Omental fat pad (tissue), 4 donors: ENCODE data around the gene PLA2G4A. TPM values are rescaled to one million over a fixed set of nuclear protein-coding genes. Genes with fewer than 3 reads are reported as not detected.

Experiments
- ATAC-seq: fragments of 150-250 bp; one replicate; pipeline ENCODE4 v1.9.1; 2016; ENCODE audit warnings: mild to moderate bottlenecking, moderate library complexity; ENCODE audit not compliant: low FRiP score
- DNase-seq: peaks from one replicate; pipeline ENCODE4 v3.0.0-alpha.2; 2019; ENCODE audit warnings: low spot score
- total RNA-seq, 4 donors: library from RNA; depleted of rRNA; stranded (reverse); fragments of >200 nt; gene quantifications; one replicate each; pipeline ENCODE4 v1.1.0, GENCODE V29; 2016
- TF ChIP-seq, protein P1 (sequence below), 3 donors: fragments of 450-650 bp; IDR thresholded peaks; one replicate each; pipeline ENCODE4 v1.5.1; 2016 to 2017; ENCODE audit warnings: antibody characterized with exemption in 3 of 3, mild to moderate bottlenecking in 3 of 3, moderate library complexity in 2 of 3

The PLA2G4A gene
- 10 to 100 TPM in 3 of 4 donors, 1 to 10 TPM in 1; 8.8 to 26.8 (median 12.4) TPM for total RNA-seq

DNA sequence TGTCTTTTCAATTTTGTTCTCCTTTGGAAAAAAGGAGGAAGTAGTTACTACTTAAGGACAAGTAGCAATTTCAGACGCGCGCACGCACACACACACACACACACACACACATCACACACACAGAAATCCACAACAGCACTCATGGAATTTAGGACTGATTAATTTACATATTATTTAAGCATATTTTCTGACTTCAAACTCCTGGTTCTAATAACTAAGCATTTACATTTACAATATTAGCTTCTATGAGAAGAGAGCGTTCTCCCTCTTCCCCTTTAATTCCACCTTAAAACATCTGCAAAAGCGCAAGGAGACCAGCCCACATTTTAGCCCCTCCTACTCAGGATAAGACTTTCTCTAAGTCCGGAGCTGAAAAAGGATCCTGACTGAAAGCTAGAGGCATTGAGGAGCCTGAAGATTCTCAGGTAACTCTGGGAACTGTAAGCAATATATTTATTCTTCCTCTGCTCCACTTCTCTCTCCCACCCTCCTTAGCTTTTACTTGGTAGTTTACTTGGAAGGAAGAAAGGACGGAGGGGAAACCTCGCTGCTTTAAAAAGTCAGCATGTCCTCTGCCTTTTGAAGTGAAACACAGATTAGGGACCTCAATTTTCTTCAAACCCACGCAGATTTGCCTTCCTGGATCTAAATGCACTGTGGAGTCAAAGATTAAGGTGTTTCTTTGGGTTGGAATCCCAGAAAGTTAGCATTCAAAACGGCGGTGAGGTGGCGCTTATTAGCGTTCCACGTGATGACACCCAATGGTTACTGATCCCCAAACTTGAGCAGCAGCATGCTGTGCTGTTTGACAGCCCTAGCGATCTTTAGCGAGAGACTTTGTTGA, at the start of gene PLA2G4A:
Gene PLA2G4A (plus strand): TSS at position 339 of the 844 bp plus-strand sequence. CDS start 25,406 bp downstream, outside the sequence.
- DNase-seq (no peak), ATAC-seq (peak; percentile 96)
- TF ChIP-seq, protein P1, sequence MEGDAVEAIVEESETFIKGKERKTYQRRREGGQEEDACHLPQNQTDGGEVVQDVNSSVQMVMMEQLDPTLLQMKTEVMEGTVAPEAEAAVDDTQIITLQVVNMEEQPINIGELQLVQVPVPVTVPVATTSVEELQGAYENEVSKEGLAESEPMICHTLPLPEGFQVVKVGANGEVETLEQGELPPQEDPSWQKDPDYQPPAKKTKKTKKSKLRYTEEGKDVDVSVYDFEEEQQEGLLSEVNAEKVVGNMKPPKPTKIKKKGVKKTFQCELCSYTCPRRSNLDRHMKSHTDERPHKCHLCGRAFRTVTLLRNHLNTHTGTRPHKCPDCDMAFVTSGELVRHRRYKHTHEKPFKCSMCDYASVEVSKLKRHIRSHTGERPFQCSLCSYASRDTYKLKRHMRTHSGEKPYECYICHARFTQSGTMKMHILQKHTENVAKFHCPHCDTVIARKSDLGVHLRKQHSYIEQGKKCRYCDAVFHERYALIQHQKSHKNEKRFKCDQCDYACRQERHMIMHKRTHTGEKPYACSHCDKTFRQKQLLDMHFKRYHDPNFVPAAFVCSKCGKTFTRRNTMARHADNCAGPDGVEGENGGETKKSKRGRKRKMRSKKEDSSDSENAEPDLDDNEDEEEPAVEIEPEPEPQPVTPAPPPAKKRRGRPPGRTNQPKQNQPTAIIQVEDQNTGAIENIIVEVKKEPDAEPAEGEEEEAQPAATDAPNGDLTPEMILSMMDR (IDR thresholded peaks at IDR 0.05) = no peak

DNA sequence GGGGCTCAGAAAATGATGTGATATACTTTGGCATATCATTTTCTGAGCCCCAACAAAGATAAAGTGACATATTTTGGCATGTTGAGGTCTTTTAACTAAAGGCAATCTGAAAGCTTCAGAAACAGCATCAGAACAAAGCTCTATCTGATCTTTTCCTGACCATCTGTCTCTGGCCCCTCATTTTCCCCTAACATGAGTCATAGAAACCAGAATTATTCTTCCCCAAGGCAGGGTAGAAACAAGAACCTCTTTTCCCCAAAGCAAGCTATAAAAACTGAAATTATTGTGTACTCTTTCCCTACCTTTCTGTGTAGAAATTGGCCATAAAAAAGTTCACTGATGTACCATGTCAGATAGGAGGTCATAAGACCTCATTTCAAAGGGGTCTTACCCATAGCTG, 48.7 kb upstream of the PLA2G4A start:
- ATAC-seq (no peak), DNase-seq (no peak)
- TF ChIP-seq, protein P1 (IDR thresholded peaks at IDR 0.05) = no peak

DNA sequence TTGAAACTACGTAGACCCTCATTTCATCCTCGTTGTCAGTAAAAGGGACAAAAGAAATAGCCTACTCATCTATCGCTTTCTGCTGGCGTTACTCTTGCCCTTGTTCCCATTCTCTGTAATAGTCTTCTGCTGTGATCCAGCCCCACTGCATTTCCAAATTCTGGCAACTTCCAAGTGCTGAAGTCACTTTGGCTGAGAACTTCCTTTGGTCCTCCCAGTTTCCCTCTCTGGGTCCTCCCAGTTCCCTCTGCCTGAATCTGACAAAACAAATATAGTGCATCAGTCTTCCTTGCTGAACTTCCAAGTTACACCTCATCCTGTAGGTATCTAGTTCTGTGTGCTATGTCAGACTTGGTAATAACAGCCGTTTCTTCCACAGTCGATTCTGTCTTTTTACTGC, 47.0 kb upstream of the PLA2G4A start:
- DNase-seq (no peak), ATAC-seq (no peak)
- TF ChIP-seq, protein P1 (IDR thresholded peaks at IDR 0.05) = no peak

DNA sequence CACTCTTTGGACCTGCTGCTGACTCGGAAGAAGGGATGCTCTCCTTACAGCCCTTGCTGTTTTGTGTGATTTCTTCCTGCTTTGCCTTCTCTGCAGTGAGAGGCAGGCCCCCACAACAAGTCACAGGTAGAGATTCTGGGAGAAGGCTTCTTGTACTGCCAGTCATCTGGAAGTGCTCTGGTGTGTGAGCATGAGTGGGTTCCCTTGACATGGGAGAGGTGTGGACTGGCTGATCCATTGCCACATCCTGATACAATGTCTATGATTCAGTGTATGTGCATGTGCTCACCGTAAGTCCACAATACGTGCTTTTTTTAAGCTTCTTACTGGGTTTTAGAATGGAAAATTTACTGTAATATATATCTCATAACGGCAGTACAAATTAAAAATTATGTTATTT, 46.0 kb upstream of the PLA2G4A start:
- ATAC-seq (no peak), DNase-seq (no peak)
- TF ChIP-seq, protein P1 (IDR thresholded peaks at IDR 0.05) = no peak

DNA sequence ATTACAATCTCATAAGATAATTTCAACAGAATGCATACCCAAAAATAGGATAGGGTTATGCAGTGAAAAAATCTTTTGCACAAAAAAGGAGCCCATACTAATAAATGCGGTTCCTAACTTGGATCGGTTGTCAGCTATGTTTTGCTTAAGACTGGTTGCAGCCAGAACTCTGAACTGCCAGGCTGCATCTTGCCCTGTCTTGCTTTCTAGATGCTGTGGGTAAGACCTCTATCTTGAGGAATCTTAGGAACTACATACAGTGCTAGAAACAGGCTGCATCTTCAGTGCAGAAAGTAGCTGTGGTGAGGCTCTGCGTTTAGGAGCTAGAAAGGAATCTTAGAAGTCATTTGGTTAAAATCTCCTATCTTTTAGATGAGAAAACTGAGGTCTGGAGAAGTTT, 45.6 kb upstream of the PLA2G4A start:
- DNase-seq (no peak), ATAC-seq (no peak)
- TF ChIP-seq, protein P1 (IDR thresholded peaks at IDR 0.05) = no peak

DNA sequence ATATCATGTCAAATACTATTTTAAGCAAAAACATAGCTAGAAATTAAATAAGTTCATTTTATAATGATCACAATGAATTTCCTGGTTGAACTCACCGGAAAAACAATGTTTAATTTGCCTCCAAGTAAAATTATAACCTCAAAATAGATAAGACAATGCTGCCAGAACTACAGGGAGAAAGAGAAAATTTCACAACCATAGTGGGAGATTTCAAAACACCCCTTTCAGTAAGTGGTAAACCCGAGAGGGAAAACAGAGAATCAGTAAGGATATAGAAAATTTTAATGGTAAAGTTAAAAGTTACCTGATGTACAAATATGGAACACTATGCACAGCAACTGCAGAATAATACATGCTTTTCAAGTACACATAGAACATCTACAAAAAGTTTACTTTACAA, 43.2 kb upstream of the PLA2G4A start:
- ATAC-seq (no peak), DNase-seq (no peak)
- TF ChIP-seq, protein P1 (IDR thresholded peaks at IDR 0.05) = no peak

DNA sequence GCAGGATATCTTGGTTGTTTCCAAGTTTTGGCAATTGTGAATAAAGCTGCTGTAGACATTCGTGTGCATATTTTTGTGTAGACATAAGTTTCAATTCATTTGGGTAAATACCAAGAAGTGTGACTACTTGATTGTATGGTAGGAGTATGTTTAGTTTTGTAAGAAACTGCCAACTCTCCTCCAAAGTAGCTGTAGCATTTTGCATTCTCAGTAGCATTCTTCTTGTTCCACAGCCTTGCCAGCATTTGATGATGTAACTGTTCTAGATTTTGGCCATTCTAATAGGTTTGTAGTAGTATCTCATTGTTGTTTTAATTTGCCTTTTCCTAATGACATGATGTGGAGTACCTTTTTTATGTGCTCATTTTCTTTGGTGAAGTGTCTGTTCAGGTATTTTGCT, 38.6 kb upstream of the PLA2G4A start:
- DNase-seq = no peak
- TF ChIP-seq, protein P1 (IDR thresholded peaks at IDR 0.05) = no peak
- ATAC-seq = no peak
